Measurements from ENCODE around the gene GATA2.

The GATA2 gene

DNA sequence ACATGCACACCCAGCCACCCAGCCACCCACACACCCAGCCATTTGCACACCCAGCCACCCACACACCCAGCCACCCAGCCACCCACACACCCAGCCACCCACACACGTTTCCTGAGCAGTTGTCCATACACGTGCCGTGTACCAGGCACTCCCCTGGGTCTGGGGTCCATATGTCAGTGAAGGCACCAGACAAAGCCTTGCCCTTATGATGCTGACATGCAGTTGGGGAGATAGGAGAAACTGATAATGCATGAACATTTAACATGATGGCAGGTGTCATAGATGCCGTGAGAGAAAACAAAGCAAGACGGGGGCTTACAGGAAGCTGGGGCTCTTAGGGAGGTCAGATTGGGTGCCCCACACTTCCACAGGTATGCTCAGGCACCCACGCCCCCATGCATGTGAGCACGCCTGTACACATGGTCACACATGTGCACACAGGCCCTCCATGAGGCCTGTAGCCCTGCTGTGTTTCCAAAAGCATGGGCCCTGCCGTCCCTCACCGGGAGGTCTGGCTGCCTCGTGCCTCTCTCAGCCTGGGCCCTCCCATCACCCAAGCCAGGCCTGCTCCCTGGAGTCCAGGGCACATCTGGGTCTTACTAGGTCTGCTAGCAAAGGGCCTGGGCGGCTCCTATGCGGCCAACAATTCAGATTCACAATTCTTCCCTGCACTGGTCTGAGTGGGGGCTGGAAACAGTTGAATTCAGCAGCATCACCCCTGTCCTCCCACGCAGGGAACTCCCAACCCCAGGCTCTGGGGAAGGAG lies 22.7 kb downstream of the GATA2 start:
- Histone ChIP-seq H3K4me2 (ENCODE audit: low read depth, low read length, poor library complexity, severe bottlenecking) (no peak overlapping the region), H3K9ac (ENCODE audit: low read length) (no peak overlapping the region), H3K9me3 (ENCODE audit: insufficient read depth, low read length) (no peaks in the 10 kb centered on the region), H3K9me2 (replicated peaks; ENCODE audit: insufficient read depth, low read length) (no peaks in the 10 kb centered on the region), H3F3A (ENCODE audit: insufficient read depth) (no peaks in the 10 kb centered on the region), H3K27ac (ENCODE audit: low read depth, low read length) (no peak overlapping the region), H4K20me1 (ENCODE audit: low read depth, low read length) (no peaks in the 10 kb centered on the region), H3K27me3 (ENCODE audit: low read length) (no peaks in the 10 kb centered on the region), H3K4me3 (ENCODE audit: insufficient read depth, low read length, poor library complexity, severe bottlenecking) (no peak overlapping the region), H2AFZ (ENCODE audit: low read depth, low read length, severe bottlenecking) (no peak overlapping the region), H3K36me3 (ENCODE audit: low read length) (no peaks in the 10 kb centered on the region), H3K79me2 (ENCODE audit: insufficient read depth, low read length) (no peaks in the 10 kb centered on the region)
- TF ChIP-seq, protein P1, sequence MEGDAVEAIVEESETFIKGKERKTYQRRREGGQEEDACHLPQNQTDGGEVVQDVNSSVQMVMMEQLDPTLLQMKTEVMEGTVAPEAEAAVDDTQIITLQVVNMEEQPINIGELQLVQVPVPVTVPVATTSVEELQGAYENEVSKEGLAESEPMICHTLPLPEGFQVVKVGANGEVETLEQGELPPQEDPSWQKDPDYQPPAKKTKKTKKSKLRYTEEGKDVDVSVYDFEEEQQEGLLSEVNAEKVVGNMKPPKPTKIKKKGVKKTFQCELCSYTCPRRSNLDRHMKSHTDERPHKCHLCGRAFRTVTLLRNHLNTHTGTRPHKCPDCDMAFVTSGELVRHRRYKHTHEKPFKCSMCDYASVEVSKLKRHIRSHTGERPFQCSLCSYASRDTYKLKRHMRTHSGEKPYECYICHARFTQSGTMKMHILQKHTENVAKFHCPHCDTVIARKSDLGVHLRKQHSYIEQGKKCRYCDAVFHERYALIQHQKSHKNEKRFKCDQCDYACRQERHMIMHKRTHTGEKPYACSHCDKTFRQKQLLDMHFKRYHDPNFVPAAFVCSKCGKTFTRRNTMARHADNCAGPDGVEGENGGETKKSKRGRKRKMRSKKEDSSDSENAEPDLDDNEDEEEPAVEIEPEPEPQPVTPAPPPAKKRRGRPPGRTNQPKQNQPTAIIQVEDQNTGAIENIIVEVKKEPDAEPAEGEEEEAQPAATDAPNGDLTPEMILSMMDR (IDR thresholded peaks at IDR 0.05; ENCODE audit: insufficient read depth, low read length, poor library complexity, severe bottlenecking): no peak
- no peak for TF ChIP-seq EZH2phosphoT487 (conservative IDR thresholded peaks at IDR 0.05; ENCODE audit: low read length)

DNA sequence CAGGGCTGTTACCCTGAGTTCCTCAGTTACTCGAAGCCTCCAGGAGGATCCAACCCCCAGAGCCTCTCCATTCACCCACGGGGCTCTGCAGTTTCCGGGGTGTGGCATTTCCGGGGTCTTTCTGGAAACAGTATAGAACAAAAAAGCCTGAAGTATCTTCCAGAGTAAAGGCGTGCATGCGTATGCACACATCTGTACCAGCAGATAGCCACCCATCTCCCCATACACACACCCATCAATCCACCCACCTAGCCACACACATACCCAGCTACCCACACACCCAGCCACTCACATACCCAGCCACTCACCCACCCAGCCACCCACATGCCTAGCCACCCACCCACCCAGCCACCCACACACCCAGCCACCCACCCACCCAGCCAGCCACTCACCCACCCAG lies 23.4 kb downstream of the GATA2 start:
- H4K20me1 ChIP-seq (ENCODE audit: low read depth, low read length): no peaks in the 10 kb centered on the region
- no peaks in the 10 kb centered on the region for H3K9me2 ChIP-seq (replicated peaks; ENCODE audit: insufficient read depth, low read length)
- H3K4me3 ChIP-seq (ENCODE audit: insufficient read depth, low read length, poor library complexity, severe bottlenecking): no peak overlapping the region
- no peak overlapping the region for H3K27ac ChIP-seq (ENCODE audit: low read depth, low read length)
- H2AFZ ChIP-seq (ENCODE audit: low read depth, low read length, severe bottlenecking): no peak overlapping the region
- H3F3A ChIP-seq (ENCODE audit: insufficient read depth): no peaks in the 10 kb centered on the region
- H3K36me3 ChIP-seq (ENCODE audit: low read length): no peaks in the 10 kb centered on the region
- H3K9ac ChIP-seq (ENCODE audit: low read length): no peak overlapping the region
- H3K27me3 ChIP-seq (ENCODE audit: low read length): no peaks in the 10 kb centered on the region
- no peak for TF ChIP-seq EZH2phosphoT487 (conservative IDR thresholded peaks at IDR 0.05; ENCODE audit: low read length)
- TF ChIP-seq, protein P1 (IDR thresholded peaks at IDR 0.05; ENCODE audit: insufficient read depth, low read length, poor library complexity, severe bottlenecking): no peak
- no peak overlapping the region for H3K4me2 ChIP-seq (ENCODE audit: low read depth, low read length, poor library complexity, severe bottlenecking)
- no peaks in the 10 kb centered on the region for H3K79me2 ChIP-seq (ENCODE audit: insufficient read depth, low read length)
- H3K9me3 ChIP-seq (ENCODE audit: insufficient read depth, low read length): no peaks in the 10 kb centered on the region

DNA sequence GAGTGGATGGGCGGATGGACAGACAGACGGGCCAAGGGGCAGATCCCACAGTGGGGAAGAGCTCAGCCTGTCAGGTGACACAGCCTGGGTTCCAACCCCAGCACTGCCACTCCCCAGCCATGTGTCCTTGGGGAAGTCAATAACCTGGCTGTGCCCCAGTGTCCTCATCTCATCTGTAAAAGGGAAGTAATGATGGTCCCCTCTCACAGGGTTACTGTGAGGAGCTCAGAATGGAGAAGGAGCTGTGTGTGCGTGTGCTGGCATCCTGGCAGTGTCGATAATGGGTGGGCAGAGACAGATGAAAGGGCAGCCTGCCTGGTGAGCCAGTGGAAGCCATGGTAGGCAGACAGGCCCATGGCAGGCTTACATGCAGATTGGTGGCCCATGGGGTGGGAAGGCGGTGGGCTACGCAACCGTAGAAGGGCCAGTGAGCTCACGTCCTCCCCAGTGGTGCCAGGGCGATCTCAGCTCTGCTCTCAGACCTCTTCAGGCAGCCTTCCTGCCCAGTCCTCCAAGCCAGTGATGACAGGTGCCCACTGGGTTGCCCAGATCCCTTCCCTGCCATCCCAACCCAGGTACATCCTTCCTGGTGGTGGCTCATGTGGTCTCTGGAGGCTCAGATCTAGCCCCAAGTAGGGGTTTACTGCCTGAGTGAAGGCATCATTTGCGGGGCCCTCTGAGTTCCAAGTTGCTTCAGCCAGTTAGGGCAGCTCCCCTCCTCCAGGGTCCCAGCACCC lies 24.0 kb downstream of the GATA2 start:
- no peak overlapping the region for H3K27ac ChIP-seq (ENCODE audit: low read depth, low read length)
- no peaks in the 10 kb centered on the region for H4K20me1 ChIP-seq (ENCODE audit: low read depth, low read length)
- H3K9me2 ChIP-seq (replicated peaks; ENCODE audit: insufficient read depth, low read length): no peaks in the 10 kb centered on the region
- H3K4me2 ChIP-seq (ENCODE audit: low read depth, low read length, poor library complexity, severe bottlenecking): no peak overlapping the region
- H2AFZ ChIP-seq (ENCODE audit: low read depth, low read length, severe bottlenecking): no peak overlapping the region
- no peaks in the 10 kb centered on the region for H3K9me3 ChIP-seq (ENCODE audit: insufficient read depth, low read length)
- H3K79me2 ChIP-seq (ENCODE audit: insufficient read depth, low read length): no peaks in the 10 kb centered on the region
- H3F3A ChIP-seq (ENCODE audit: insufficient read depth): no peaks in the 10 kb centered on the region
- TF ChIP-seq, protein P1 (IDR thresholded peaks at IDR 0.05; ENCODE audit: insufficient read depth, low read length, poor library complexity, severe bottlenecking): no peak
- TF ChIP-seq EZH2phosphoT487 (conservative IDR thresholded peaks at IDR 0.05; ENCODE audit: low read length): no peak
- H3K9ac ChIP-seq (ENCODE audit: low read length): no peak overlapping the region
- H3K27me3 ChIP-seq (ENCODE audit: low read length): no peaks in the 10 kb centered on the region
- H3K4me3 ChIP-seq (ENCODE audit: insufficient read depth, low read length, poor library complexity, severe bottlenecking): no peak overlapping the region
- H3K36me3 ChIP-seq (ENCODE audit: low read length): no peaks in the 10 kb centered on the region

All from SU-DHL-6 (cell line).